OCI-LY1 (cell line): ENCODE data around the gene AQP5.

Source experiments
- H2AFZ ChIP-seq: fragments of 200-600 bp; sonication (generic), shearing (Covaris generic); 2 replicates; pipeline ENCODE4 v1.6.0; 2014; ENCODE audit warnings: antibody characterized with exemption, mild to moderate bottlenecking, low read length
- H3F3A ChIP-seq: fragments of 200-600 bp; sonication (generic), shearing (Covaris generic); 2 replicates; pipeline ENCODE4 v1.6.0; 2014; ENCODE audit warnings: mild to moderate bottlenecking, antibody characterized with exemption, low read length, moderate library complexity; ENCODE audit not compliant: insufficient read depth
- H3K27ac ChIP-seq: fragments of 200-600 bp; sonication (generic); 2 replicates; pipeline ENCODE4 v1.5.1; 2014; ENCODE audit warnings: low read length, mixed run types, mild to moderate bottlenecking, low read depth; ENCODE audit not compliant: poor library complexity, severe bottlenecking
- H3K27me3 ChIP-seq: fragments of 200-600 bp; sonication (generic); 2 replicates; pipeline ENCODE4 v1.6.0; 2014; ENCODE audit warnings: antibody characterized with exemption, mild to moderate bottlenecking, low read length, moderate library complexity; ENCODE audit not compliant: insufficient read depth
- H3K36me3 ChIP-seq: fragments of 200-600 bp; sonication (generic); 2 replicates; pipeline ENCODE4 v1.6.1; 2014; ENCODE audit warnings: mild to moderate bottlenecking, antibody characterized with exemption, low read length, moderate library complexity, mixed read lengths; ENCODE audit not compliant: insufficient read depth
- H3K4me1 ChIP-seq: fragments of 200-600 bp; sonication (generic); 2 replicates; pipeline ENCODE4 v1.5.1; 2014; ENCODE audit warnings: mild to moderate bottlenecking, low read length, moderate library complexity; ENCODE audit not compliant: insufficient read depth, severe bottlenecking
- H3K4me2 ChIP-seq: fragments of 200-600 bp; sonication (generic), shearing (Covaris generic); 2 replicates; pipeline ENCODE4 v1.6.1; 2014; ENCODE audit warnings: low read length
- H3K4me3 ChIP-seq: fragments of 200-600 bp; sonication (generic); 2 replicates; pipeline ENCODE4 v1.5.1; 2014; ENCODE audit warnings: low read length, low read depth, mild to moderate bottlenecking, mixed read lengths; ENCODE audit not compliant: poor library complexity, severe bottlenecking
- H3K79me2 ChIP-seq: fragments of 200-600 bp; shearing (Covaris generic); 2 replicates; pipeline ENCODE4 v1.6.1; 2016; ENCODE audit warnings: mixed run types, low read length, mixed read lengths; ENCODE audit not compliant: insufficient read depth
- H3K9ac ChIP-seq: fragments of 200-600 bp; sonication (generic), shearing (Covaris generic); 2 replicates; pipeline ENCODE4 v1.6.1; 2014; ENCODE audit warnings: mild to moderate bottlenecking, low read length, mixed read lengths
- H3K9me2 ChIP-seq: fragments of 200-600 bp; sonication (generic), shearing (Covaris generic); 2 replicates; pipeline ENCODE4 v1.6.1; 2014; ENCODE audit warnings: low read depth, mild to moderate bottlenecking, low read length, mixed read lengths
- H3K9me3 ChIP-seq: fragments of 200-600 bp; shearing (Covaris generic); 2 replicates; pipeline ENCODE4 v1.6.1; 2014; ENCODE audit warnings: low read length, mixed read lengths
- H4K20me1 ChIP-seq: fragments of 200-600 bp; sonication (generic), shearing (Covaris generic); 2 replicates; pipeline ENCODE4 v1.6.0; 2016; ENCODE audit warnings: mild to moderate bottlenecking, low read length; ENCODE audit not compliant: insufficient read depth
- CTCF ChIP-seq: fragments of 200-600 bp; sonication (generic), shearing (Covaris generic); IDR thresholded peaks from 2 replicates; pipeline ENCODE4 v1.5.1; 2017; ENCODE audit warnings: mild to moderate bottlenecking, antibody characterized with exemption, low read length, moderate library complexity, mixed read lengths
- EZH2 ChIP-seq: fragments of 200-600 bp; sonication (generic), shearing (Covaris generic); IDR thresholded peaks from 2 replicates; pipeline ENCODE4 v1.8.0; 2017; ENCODE audit warnings: borderline replicate concordance, mixed run types, mild to moderate bottlenecking, antibody characterized with exemption, low read length, moderate library complexity, mixed read lengths

Gene AQP5

GRCh38 chr12:49982246-49983087 lies 20.8 kb downstream of the AQP5 start:
- Histone ChIP-seq H3K9ac (no peak overlapping the region), H3K4me2 (no peak overlapping the region), H3K27ac (no peak overlapping the region), H3K9me3 (no peaks in the 10 kb centered on the region), H2AFZ (no peak overlapping the region), H4K20me1 (no peaks in the 10 kb centered on the region), H3K4me3 (no peak overlapping the region), H3K27me3 (no peaks in the 10 kb centered on the region), H3K79me2 (no peaks in the 10 kb centered on the region), H3K36me3 (peaks cover 21% of the 10 kb centered on the region; the same call in 1 of the 2 replicates), H3K4me1 (no peaks in the 10 kb centered on the region), H3K9me2 (no peaks in the 10 kb centered on the region), H3F3A (no peaks in the 10 kb centered on the region)
- no peak for TF ChIP-seq CTCF
- TF ChIP-seq EZH2: no peak

GRCh38 chr12:49983892-49984291 lies 22.2 kb downstream of the AQP5 start:
- Histone ChIP-seq H3K79me2 (no peaks in the 10 kb centered on the region), H3K9me2 (no peaks in the 10 kb centered on the region), H3F3A (no peaks in the 10 kb centered on the region), H4K20me1 (no peaks in the 10 kb centered on the region), H3K9me3 (no peaks in the 10 kb centered on the region), H3K27ac (no peak overlapping the region), H3K36me3 (peaks cover 35% of the 10 kb centered on the region), H3K4me3 (no peak overlapping the region), H3K9ac (no peak overlapping the region), H2AFZ (no peak overlapping the region), H3K4me2 (no peak overlapping the region), H3K4me1 (no peaks in the 10 kb centered on the region), H3K27me3 (no peaks in the 10 kb centered on the region)
- TF ChIP-seq CTCF (no peak), EZH2 (no peak)

- no peaks in the 10 kb centered on the region for H3K27me3 ChIP-seq
- H3K36me3 ChIP-seq: peaks cover 43% of the 10 kb centered on the region
- no peak overlapping the region for H3K9ac ChIP-seq
- H3K9me3 ChIP-seq: no peaks in the 10 kb centered on the region
- H2AFZ ChIP-seq: no peak overlapping the region
- no peaks in the 10 kb centered on the region for H4K20me1 ChIP-seq
- no peaks in the 10 kb centered on the region for H3K9me2 ChIP-seq
- TF ChIP-seq CTCF: no peak
- TF ChIP-seq EZH2: no peak
- H3K79me2 ChIP-seq: no peaks in the 10 kb centered on the region
- no peaks in the 10 kb centered on the region for H3F3A ChIP-seq
- no peaks in the 10 kb centered on the region for H3K4me1 ChIP-seq
- no peak overlapping the region for H3K27ac ChIP-seq
- no peak overlapping the region for H3K4me3 ChIP-seq
- no peak overlapping the region for H3K4me2 ChIP-seq
Measured at GRCh38 chr12:49984476-49985359, 23.0 kb downstream of the AQP5 start.
